ENCODE results near the gene ARFIP2.

ARFIP2 gene

GRCh38 chr11:6448574-6448973 is 32.6 kb downstream of the ARFIP2 start:
- Histone ChIP-seq H3K27me3 (ENCODE audit: low read depth, low read length) (no peaks in the 10 kb centered on the region), H4K20me1 (ENCODE audit: insufficient read depth, low read length) (no peaks in the 10 kb centered on the region), H3K79me2 (ENCODE audit: low read length) (no peaks in the 10 kb centered on the region), H3K9me3 (ENCODE audit: insufficient read depth, low read length) (no peaks in the 10 kb centered on the region), H2AFZ (ENCODE audit: low read depth, low read length) (no peak overlapping the region), H3K36me3 (replicated peaks; ENCODE audit: low read depth, low read length) (no peaks in the 10 kb centered on the region), H3K4me2 (ENCODE audit: low read length) (no peak overlapping the region), H3K4me3 (ENCODE audit: low read length) (no peak overlapping the region), H3K9ac (ENCODE audit: low read length) (no peak overlapping the region), H3K4me1 (ENCODE audit: low read length) (no peaks in the 10 kb centered on the region), H3K27ac (ENCODE audit: low read length) (no peak overlapping the region)
- TF ChIP-seq CTCF (IDR thresholded peaks at IDR 0.05; ENCODE audit: low read depth, low read length) (no peak), EZH2phosphoT487 (IDR thresholded peaks at IDR 0.05; ENCODE audit: low read depth) (no peak)

GRCh38 chr11:6443269-6444003 is 37.7 kb downstream of the ARFIP2 start:
- no peak for TF ChIP-seq EZH2phosphoT487 (IDR thresholded peaks at IDR 0.05; ENCODE audit: low read depth)
- TF ChIP-seq CTCF (IDR thresholded peaks at IDR 0.05; ENCODE audit: low read depth, low read length): peak; percentile 84
- no peak overlapping the region for H2AFZ ChIP-seq (ENCODE audit: low read depth, low read length)
- H3K36me3 ChIP-seq (replicated peaks; ENCODE audit: low read depth, low read length): no peaks in the 10 kb centered on the region
- no peak overlapping the region for H3K4me2 ChIP-seq (ENCODE audit: low read length)
- H3K4me1 ChIP-seq (ENCODE audit: low read length): peaks cover under 1% of the 10 kb centered on the region; the same call in 1 of the 2 replicates
- H3K4me3 ChIP-seq (ENCODE audit: low read length): no peak overlapping the region
- H3K27me3 ChIP-seq (ENCODE audit: low read depth, low read length): no peaks in the 10 kb centered on the region
- no peaks in the 10 kb centered on the region for H4K20me1 ChIP-seq (ENCODE audit: insufficient read depth, low read length)
- H3K9me3 ChIP-seq (ENCODE audit: insufficient read depth, low read length): no peaks in the 10 kb centered on the region
- no peaks in the 10 kb centered on the region for H3K79me2 ChIP-seq (ENCODE audit: low read length)
- no peak overlapping the region for H3K9ac ChIP-seq (ENCODE audit: low read length)
- H3K27ac ChIP-seq (ENCODE audit: low read length): no peak overlapping the region

- Histone ChIP-seq H3K36me3 (replicated peaks; ENCODE audit: low read depth, low read length) (no peaks in the 10 kb centered on the region), H3K9me3 (ENCODE audit: insufficient read depth, low read length) (no peaks in the 10 kb centered on the region), H2AFZ (ENCODE audit: low read depth, low read length) (no peak overlapping the region), H3K4me2 (ENCODE audit: low read length) (no peak overlapping the region), H3K4me1 (ENCODE audit: low read length) (peaks cover 9% of the 10 kb centered on the region), H3K4me3 (ENCODE audit: low read length) (no peak overlapping the region), H4K20me1 (ENCODE audit: insufficient read depth, low read length) (no peaks in the 10 kb centered on the region), H3K9ac (ENCODE audit: low read length) (no peak overlapping the region), H3K27ac (ENCODE audit: low read length) (no peak overlapping the region), H3K79me2 (ENCODE audit: low read length) (no peaks in the 10 kb centered on the region), H3K27me3 (ENCODE audit: low read depth, low read length) (no peaks in the 10 kb centered on the region)
- TF ChIP-seq CTCF (IDR thresholded peaks at IDR 0.05; ENCODE audit: low read depth, low read length) (no peak), EZH2phosphoT487 (IDR thresholded peaks at IDR 0.05; ENCODE audit: low read depth) (no peak)
Observed at GRCh38 chr11:6442441-6442840, 38.7 kb downstream of the ARFIP2 start.

GRCh38 chr11:6440906-6441358 is 40.2 kb downstream of the ARFIP2 start, which contains the start of gene HPX:
HPX (minus strand) TSS chr11:6440987; CDS start chr11:6440963, 24 bp downstream.
- peaks cover 9% of the 10 kb centered on the region for H3K4me1 ChIP-seq (ENCODE audit: low read length)
- H3K27me3 ChIP-seq (ENCODE audit: low read depth, low read length): no peaks in the 10 kb centered on the region
- TF ChIP-seq EZH2phosphoT487 (IDR thresholded peaks at IDR 0.05; ENCODE audit: low read depth): no peak
- no peak within 1 kb of the TSS for H3K4me3 ChIP-seq (ENCODE audit: low read length)
- H3K36me3 ChIP-seq (replicated peaks; ENCODE audit: low read depth, low read length): no peaks in the 10 kb centered on the region
- no peak within 1 kb of the TSS for H3K9ac ChIP-seq (ENCODE audit: low read length)
- H3K4me2 ChIP-seq (ENCODE audit: low read length): no peak within 1 kb of the TSS
- no peak within 1 kb of the TSS for H2AFZ ChIP-seq (ENCODE audit: low read depth, low read length)
- no peaks in the 10 kb centered on the region for H3K9me3 ChIP-seq (ENCODE audit: insufficient read depth, low read length)
- H4K20me1 ChIP-seq (ENCODE audit: insufficient read depth, low read length): no peaks in the 10 kb centered on the region
- no peak within 1 kb of the TSS for H3K27ac ChIP-seq (ENCODE audit: low read length)
- no peaks in the 10 kb centered on the region for H3K79me2 ChIP-seq (ENCODE audit: low read length)
